Measurements from ENCODE around the gene MINPP1.
"Not testable (repeated sequence)": the region's sequence is repeated elsewhere in the genome, so short reads cannot be mapped to it uniquely, and the experiment has no call there.

DNA sequence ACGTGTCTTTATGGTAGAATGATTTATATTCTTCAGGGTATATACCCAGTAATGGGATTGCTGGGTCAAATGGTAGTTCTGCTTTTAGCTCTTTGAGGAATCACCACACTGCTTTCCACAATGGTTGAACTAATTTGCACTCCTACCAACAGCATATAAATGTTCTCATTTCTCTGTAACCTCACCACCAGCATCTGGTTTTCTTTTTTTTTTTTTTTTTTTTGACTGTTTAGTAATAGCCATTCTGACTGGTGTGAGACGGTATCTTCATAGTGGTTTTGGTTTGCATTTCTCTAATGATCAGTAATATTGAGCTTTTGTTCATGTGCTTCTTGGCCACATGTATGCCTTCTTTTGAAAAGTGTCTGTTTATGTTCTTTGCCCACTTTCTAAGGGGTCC is 42.9 kb upstream of the MINPP1 start:
- not testable (repeated sequence) for TF ChIP-seq EZH2 (IDR thresholded peaks at IDR 0.05); POLR2AphosphoS5 (IDR thresholded peaks at IDR 0.05; ENCODE audit: borderline replicate concordance, low read depth, low read length)
